ENCODE measurements around the gene SYAP1.

SYAP1 gene

GRCh38 chrX:16719334-16720084 is at the start of gene SYAP1:
TSS of gene SYAP1 (plus strand) at chrX:16719612. CDS start at chrX:16719725, 113 bp downstream.
- in situ Hi-C loops (cut with MboI; ENCODE audit: low pct_unique_long_range_greater_than_20kb, low sequenced_read_pairs, unreplicated experiment): no loop called here
- TF ChIP-seq CTCF (IDR thresholded peaks at IDR 0.05; ENCODE audit: extremely low read depth, insufficient read depth, missing control alignments): peak; percentile 14
- peak; percentile 87 for DNase-seq (ENCODE audit: low spot score)

GRCh38 chrX:16671005-16671404 is 48.4 kb upstream of the SYAP1 start:
- in situ Hi-C loops (cut with MboI; ENCODE audit: low pct_unique_long_range_greater_than_20kb, low sequenced_read_pairs, unreplicated experiment): no loop called here
- peak; percentile 10 for TF ChIP-seq CTCF (IDR thresholded peaks at IDR 0.05; ENCODE audit: extremely low read depth, insufficient read depth, missing control alignments)
- DNase-seq (ENCODE audit: low spot score): peak; percentile 54

GRCh38 chrX:16678689-16679088 is 40.7 kb upstream of the SYAP1 start:
- in situ Hi-C loops (cut with MboI; ENCODE audit: low pct_unique_long_range_greater_than_20kb, low sequenced_read_pairs, unreplicated experiment): no loop called here
- TF ChIP-seq CTCF (IDR thresholded peaks at IDR 0.05; ENCODE audit: extremely low read depth, insufficient read depth, missing control alignments): no peak
- DNase-seq (ENCODE audit: low spot score): no peak

- no peak for DNase-seq (ENCODE audit: low spot score)
- in situ Hi-C loops (cut with MboI; ENCODE audit: low pct_unique_long_range_greater_than_20kb, low sequenced_read_pairs, unreplicated experiment): no loop called here
- no peak for TF ChIP-seq CTCF (IDR thresholded peaks at IDR 0.05; ENCODE audit: extremely low read depth, insufficient read depth, missing control alignments)
Measured at GRCh38 chrX:16683007-16683664, 36.3 kb upstream of the SYAP1 start.

GRCh38 chrX:16687514-16687913 is 31.9 kb upstream of the SYAP1 start:
- DNase-seq (ENCODE audit: low spot score): no peak
- TF ChIP-seq CTCF (IDR thresholded peaks at IDR 0.05; ENCODE audit: extremely low read depth, insufficient read depth, missing control alignments): no peak
- in situ Hi-C loops (cut with MboI; ENCODE audit: low pct_unique_long_range_greater_than_20kb, low sequenced_read_pairs, unreplicated experiment): no loop called here

GRCh38 chrX:16695079-16695676 is 24.2 kb upstream of the SYAP1 start:
- DNase-seq (ENCODE audit: low spot score): peak; percentile 55
- peak; percentile 91 for TF ChIP-seq CTCF (IDR thresholded peaks at IDR 0.05; ENCODE audit: extremely low read depth, insufficient read depth, missing control alignments)
- in situ Hi-C loops (cut with MboI; ENCODE audit: low pct_unique_long_range_greater_than_20kb, low sequenced_read_pairs, unreplicated experiment): no loop called here
